CD14-positive monocyte (primary cell): Measurements from ENCODE around the gene EXOC4. TPM values are rescaled to one million over a fixed set of nuclear protein-coding genes. Genes with fewer than 3 reads are reported as not detected.
A peak's percentile ranks its signal among the peaks of the same experiment; 100 is the strongest.

Source experiments
- DNase-seq, 3 donors: peaks; one replicate each; pipeline ENCODE4 v3.0.0-alpha.2; 2011 to 2022
- H2AFZ ChIP-seq: 2 replicates; pipeline ENCODE4 v1.6.0; 2012; ENCODE audit warnings: mild to moderate bottlenecking, low read depth, low read length, inconsistent platforms; ENCODE audit not compliant: insufficient read depth, poor library complexity, severe bottlenecking
- H3K27ac ChIP-seq, 2 donors: 1 replicate in 1 of 2; 2 replicates in 1 of 2; pipeline ENCODE4 v1.5.1; 2012 to 2013; ENCODE audit warnings: low read length in 2 of 2, control low read depth in 1 of 2, inconsistent platforms in 1 of 2, low read depth in 1 of 2, mild to moderate bottlenecking in 1 of 2
- H3K27me3 ChIP-seq, 2 donors: one replicate each; pipeline versions ENCODE4 v1.6.0 to v1.6.1; 2011 to 2013; ENCODE audit warnings: low read length in 2 of 2; ENCODE audit not compliant: control insufficient read depth in 2 of 2, insufficient read depth in 2 of 2
- H3K36me3 ChIP-seq, 2 donors: replicated peaks in 1 of 2; 1 replicate in 1 of 2; 2 replicates in 1 of 2; pipeline versions ENCODE4 v1.5.1 to v1.6.1; 2012 to 2013; ENCODE audit warnings: low read length in 2 of 2, control low read depth in 1 of 2, inconsistent platforms in 1 of 2, mild to moderate bottlenecking in 1 of 2; ENCODE audit not compliant: insufficient read depth in 2 of 2, control insufficient read depth in 1 of 2
- H3K4me1 ChIP-seq, 2 donors: 1 replicate in 1 of 2; 2 replicates in 1 of 2; pipeline versions ENCODE4 v1.5.1 to v1.6.1; 2012 to 2013; ENCODE audit warnings: low read length in 2 of 2, control low read depth in 1 of 2, inconsistent platforms in 1 of 2, mild to moderate bottlenecking in 1 of 2, moderate library complexity in 1 of 2; ENCODE audit not compliant: insufficient read depth in 2 of 2, control insufficient read depth in 1 of 2
- H3K4me2 ChIP-seq: replicated peaks from 2 replicates; pipeline ENCODE3; 2012; ENCODE audit warnings: low read length, moderate library complexity, mild to moderate bottlenecking; ENCODE audit not compliant: poor library complexity, severe bottlenecking; ENCODE audit errors: extremely low read depth
- H3K4me3 ChIP-seq, 3 experiments: fragments of 200-600 bp in 1 of 3; sonication (generic) in 1 of 3; replicated peaks in 1 of 3; 1 replicate in 2 of 3; 2 replicates in 1 of 3; pipeline ENCODE4 v1.5.1; 2011 to 2013; ENCODE audit warnings: low read length in 3 of 3, mild to moderate bottlenecking in 3 of 3, control low read depth in 2 of 3, low read depth in 2 of 3, inconsistent platforms in 1 of 3, moderate library complexity in 1 of 3
- H3K79me2 ChIP-seq: 2 replicates; pipeline ENCODE4 v1.6.0; 2012; ENCODE audit warnings: mild to moderate bottlenecking, control low read depth, inconsistent platforms, low read length, moderate library complexity; ENCODE audit not compliant: insufficient read depth
- H3K9ac ChIP-seq: 2 replicates; pipeline ENCODE4 v1.6.0; 2017; ENCODE audit warnings: low read length, mild to moderate bottlenecking; ENCODE audit not compliant: insufficient read depth, poor library complexity, severe bottlenecking
- H3K9me3 ChIP-seq, 2 donors: replicated peaks in 1 of 2; 1 replicate in 1 of 2; 2 replicates in 1 of 2; pipeline versions ENCODE4 v1.5.1 to v1.6.1; 2012 to 2013; ENCODE audit warnings: low read length in 2 of 2, control low read depth in 1 of 2; ENCODE audit not compliant: control insufficient read depth in 1 of 2, insufficient read depth in 1 of 2
- H4K20me1 ChIP-seq: 2 replicates; pipeline ENCODE4 v1.6.0; 2012; ENCODE audit warnings: mild to moderate bottlenecking, low read length, control low read depth, moderate library complexity; ENCODE audit not compliant: insufficient read depth
- H3K27ac Mint-ChIP-seq, 7 donors: one replicate each; pipeline ENCODE4 v1.8.0; 2020; ENCODE audit warnings: mild to moderate bottlenecking in 7 of 7, mixed read lengths in 7 of 7, moderate library complexity in 6 of 7, inconsistent platforms in 2 of 7
- H3K27me3 Mint-ChIP-seq, 3 donors: one replicate each; pipeline ENCODE4 v1.8.0; 2021 to 2022; ENCODE audit warnings: low read depth in 3 of 3, mild to moderate bottlenecking in 3 of 3, mixed read lengths in 3 of 3, moderate library complexity in 3 of 3, inconsistent platforms in 1 of 3
- H3K36me3 Mint-ChIP-seq, 2 donors: one replicate each; pipeline ENCODE4 v1.8.0; 2020; ENCODE audit warnings: mixed read lengths in 2 of 2, inconsistent platforms in 1 of 2, mild to moderate bottlenecking in 1 of 2
- H3K4me1 Mint-ChIP-seq: one replicate; pipeline ENCODE4 v1.8.0; 2020; ENCODE audit warnings: mild to moderate bottlenecking, mixed read lengths
- H3K4me3 Mint-ChIP-seq, 2 donors: one replicate each; pipeline ENCODE4 v1.8.0; 2020; ENCODE audit warnings: mild to moderate bottlenecking in 2 of 2, mixed read lengths in 2 of 2, moderate library complexity in 1 of 2
- H3K9me3 Mint-ChIP-seq, 7 donors: one replicate each; pipeline ENCODE4 v1.8.0; 2020 to 2022; ENCODE audit warnings: mixed read lengths in 7 of 7, mild to moderate bottlenecking in 6 of 7, moderate library complexity in 6 of 7, inconsistent platforms in 2 of 7
- WGBS: methylation state at CpG from one replicate; pipeline ENCODE4 v1.1.5; 2013; ENCODE audit warnings: missing lambda C conversion rate; ENCODE audit not compliant: insufficient coverage; 5-methylcytosine and 5-hydroxymethylcytosine counted together
- intact Hi-C, 2 donors: fragments of 100-400 bp; cut with micrococcal nuclease; formaldehyde crosslinking; loops; one replicate each; pipeline versions ENCODE4 v1.15.0 to v1.15.1; 2023
- polyA plus RNA-seq, 3 donors: library from polyadenylated mRNA; depleted of rRNA in 1 of 3; unstranded in 2 of 3; stranded (reverse) in 1 of 3; fragments of 300-500 nt in 2 of 3; fragments of >200 nt in 1 of 3; fragmentation: Illumina TruSeq in 2 of 3; gene quantifications; 1 replicate in 2 of 3; 2 replicates in 1 of 3; pipeline ENCODE4 v1.2.3, GENCODE V29; 2012 to 2021
- TF ChIP-seq, protein P1 (sequence below): fragments of 200-600 bp; IDR thresholded peaks from one replicate; pipeline ENCODE4 v1.8.0; 2022; ENCODE audit warnings: antibody characterized with exemption, mild to moderate bottlenecking

Gene EXOC4
- polyA plus RNA-seq, 3 donors, result 20.6 to 22.3 (median 22.3) TPM

- H3K27ac Mint-ChIP-seq, result peak overlapping the region; percentile 87 to 97 (median 94)
These were observed 435.8 kb downstream of the EXOC4 start for GRCh38 chr7:133688483-133689239.

GRCh38 chr7:133690740-133691139 lies 437.9 kb downstream of the EXOC4 start:
- no peak overlapping the region for H3K4me3 Mint-ChIP-seq
- H3K27me3 Mint-ChIP-seq, result no peaks in the 10 kb centered on the region
- peak overlapping the region in 1 of 7 donors; percentile 52 for H3K27ac Mint-ChIP-seq
- no peaks in the 10 kb centered on the region for H3K9me3 ChIP-seq
- DNase-seq, result no peak
- H3K27ac ChIP-seq, result no peak overlapping the region
- no peak overlapping the region for H3K4me3 ChIP-seq
- WGBS, result 74% methylated on average over 2 of the region's 4 CpGs
- H3K4me1 ChIP-seq, result peaks cover 16 to 20% of the 10 kb centered on the region in 2 donors
- H4K20me1 ChIP-seq, result no peaks in the 10 kb centered on the region
- H3K4me1 Mint-ChIP-seq, result peaks cover 26% of the 10 kb centered on the region
- intact Hi-C loops, result no loop called here
- H3K27me3 ChIP-seq, result no peaks in the 10 kb centered on the region
- TF ChIP-seq, protein P1, sequence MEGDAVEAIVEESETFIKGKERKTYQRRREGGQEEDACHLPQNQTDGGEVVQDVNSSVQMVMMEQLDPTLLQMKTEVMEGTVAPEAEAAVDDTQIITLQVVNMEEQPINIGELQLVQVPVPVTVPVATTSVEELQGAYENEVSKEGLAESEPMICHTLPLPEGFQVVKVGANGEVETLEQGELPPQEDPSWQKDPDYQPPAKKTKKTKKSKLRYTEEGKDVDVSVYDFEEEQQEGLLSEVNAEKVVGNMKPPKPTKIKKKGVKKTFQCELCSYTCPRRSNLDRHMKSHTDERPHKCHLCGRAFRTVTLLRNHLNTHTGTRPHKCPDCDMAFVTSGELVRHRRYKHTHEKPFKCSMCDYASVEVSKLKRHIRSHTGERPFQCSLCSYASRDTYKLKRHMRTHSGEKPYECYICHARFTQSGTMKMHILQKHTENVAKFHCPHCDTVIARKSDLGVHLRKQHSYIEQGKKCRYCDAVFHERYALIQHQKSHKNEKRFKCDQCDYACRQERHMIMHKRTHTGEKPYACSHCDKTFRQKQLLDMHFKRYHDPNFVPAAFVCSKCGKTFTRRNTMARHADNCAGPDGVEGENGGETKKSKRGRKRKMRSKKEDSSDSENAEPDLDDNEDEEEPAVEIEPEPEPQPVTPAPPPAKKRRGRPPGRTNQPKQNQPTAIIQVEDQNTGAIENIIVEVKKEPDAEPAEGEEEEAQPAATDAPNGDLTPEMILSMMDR, result no peak
- H3K36me3 Mint-ChIP-seq, result peaks cover 3 to 5% of the 10 kb centered on the region in 2 donors
- H3K4me2 ChIP-seq, result no peak overlapping the region
- H3K9me3 Mint-ChIP-seq, result peaks cover 0 to 3% (median 0%) of the 10 kb centered on the region in 7 donors
- H3K36me3 ChIP-seq, result no peaks in the 10 kb centered on the region
- no peak overlapping the region for H3K9ac ChIP-seq
- H3K79me2 ChIP-seq, result no peaks in the 10 kb centered on the region
- H2AFZ ChIP-seq, result no peak overlapping the region

More at GRCh38 chr7:133688483-133689239, 435.8 kb downstream of the EXOC4 start:
- peaks cover 0 to 5% (median 0%) of the 10 kb centered on the region in 7 donors for H3K9me3 Mint-ChIP-seq
- intact Hi-C loops, result no loop called here
- H3K27ac ChIP-seq, result peak overlapping the region in 1 of 2 donors; percentile 87
- H4K20me1 ChIP-seq, result no peaks in the 10 kb centered on the region
- no peaks in the 10 kb centered on the region for H3K27me3 ChIP-seq
- H3K4me1 Mint-ChIP-seq, result peaks cover 18% of the 10 kb centered on the region
- H3K79me2 ChIP-seq, result no peaks in the 10 kb centered on the region
- DNase-seq, result peak; percentile 66 to 89 (median 78)
- TF ChIP-seq, protein P1, result no peak
- H3K9me3 ChIP-seq, result no peaks in the 10 kb centered on the region
- H3K4me3 ChIP-seq, result no peak overlapping the region
- no CpG with 5 or more reads among the region's 3 CpGs for WGBS
- peaks cover 3% of the 10 kb centered on the region in 2 donors for H3K36me3 Mint-ChIP-seq
- peak overlapping the region; percentile 1 for H3K9ac ChIP-seq
- no peak overlapping the region for H3K4me3 Mint-ChIP-seq
- peaks cover 16 to 20% of the 10 kb centered on the region in 2 donors for H3K4me1 ChIP-seq
- H3K36me3 ChIP-seq, result no peaks in the 10 kb centered on the region
- H2AFZ ChIP-seq, result no peak overlapping the region
- H3K4me2 ChIP-seq, result peak overlapping the region; percentile 20
- H3K27me3 Mint-ChIP-seq, result no peaks in the 10 kb centered on the region
